ENCODE results near the gene AFP. TPM values are rescaled to one million over a fixed set of nuclear protein-coding genes. Genes with fewer than 3 reads are reported as not detected.

AFP gene
- total and polyA plus RNA-seq, 2 of the 13 experiments (the other 11 are each of a cell fraction or from before 2014, with no cell fraction given) = 9,434 to 13,105 TPM

- TF ChIP-seq, protein P1, sequence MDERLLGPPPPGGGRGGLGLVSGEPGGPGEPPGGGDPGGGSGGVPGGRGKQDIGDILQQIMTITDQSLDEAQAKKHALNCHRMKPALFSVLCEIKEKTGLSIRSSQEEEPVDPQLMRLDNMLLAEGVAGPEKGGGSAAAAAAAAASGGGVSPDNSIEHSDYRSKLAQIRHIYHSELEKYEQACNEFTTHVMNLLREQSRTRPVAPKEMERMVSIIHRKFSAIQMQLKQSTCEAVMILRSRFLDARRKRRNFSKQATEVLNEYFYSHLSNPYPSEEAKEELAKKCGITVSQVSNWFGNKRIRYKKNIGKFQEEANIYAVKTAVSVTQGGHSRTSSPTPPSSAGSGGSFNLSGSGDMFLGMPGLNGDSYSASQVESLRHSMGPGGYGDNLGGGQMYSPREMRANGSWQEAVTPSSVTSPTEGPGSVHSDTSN (CRISPR knock-in tag; IDR thresholded peaks at IDR 0.05) = no peak
- TF ChIP-seq HMGA1 (CRISPR knock-in tag; conservative IDR thresholded peaks at IDR 0.05) (no peak), U2AF1 (optimal IDR thresholded peaks at IDR 0.05; ENCODE audit: low read depth, low read length) (no peak), BORCS8-MEF2B (CRISPR knock-in tag; IDR thresholded peaks at IDR 0.05) (no peak), NFYB (CRISPR knock-in tag; IDR thresholded peaks at IDR 0.05) (no peak), THRA (CRISPR knock-in tag; IDR thresholded peaks at IDR 0.05; ENCODE audit: borderline replicate concordance) (peak; percentile 84), GFI1 (CRISPR knock-in tag; IDR thresholded peaks at IDR 0.05; ENCODE audit: borderline replicate concordance) (peak; percentile 72), ZNF83 (CRISPR knock-in tag; IDR thresholded peaks at IDR 0.05; ENCODE audit: borderline replicate concordance) (no peak), SAFB2 (CRISPR knock-in tag; IDR thresholded peaks at IDR 0.05; ENCODE audit: borderline replicate concordance, low read depth) (no peak), KDM5A (IDR thresholded peaks at IDR 0.05; ENCODE audit: borderline replicate concordance, low read length) (peak; percentile 55; the same call in 1 of the 2 replicates), ZNF253 (CRISPR knock-in tag; IDR thresholded peaks at IDR 0.05; ENCODE audit: borderline replicate concordance) (no peak), RXRA (CRISPR knock-in tag; IDR thresholded peaks at IDR 0.05) (no peak; the same call in 1 of the 2 replicates), RFXAP (CRISPR knock-in tag; IDR thresholded peaks at IDR 0.05; ENCODE audit: borderline replicate concordance) (no peak), ZNF781 (CRISPR knock-in tag; IDR thresholded peaks at IDR 0.05; ENCODE audit: borderline replicate concordance, not compliant biosample characterization) (no peak), PHB2 (IDR thresholded peaks at IDR 0.05; ENCODE audit: partially characterized antibody) (no peak), RNF2 (conservative IDR thresholded peaks at IDR 0.05; ENCODE audit: low read depth) (no peak), AHR (CRISPR knock-in tag; IDR thresholded peaks at IDR 0.05) (no peak), ZNF674 (CRISPR knock-in tag; IDR thresholded peaks at IDR 0.05; ENCODE audit: low read depth) (no peak), ZNF619 (CRISPR knock-in tag; IDR thresholded peaks at IDR 0.05) (no peak), HES4 (CRISPR knock-in tag; IDR thresholded peaks at IDR 0.05; ENCODE audit: borderline replicate concordance) (no peak), CENPT (CRISPR knock-in tag; IDR thresholded peaks at IDR 0.05; ENCODE audit: low read depth) (no peak)
- TF ChIP-seq, protein P2, sequence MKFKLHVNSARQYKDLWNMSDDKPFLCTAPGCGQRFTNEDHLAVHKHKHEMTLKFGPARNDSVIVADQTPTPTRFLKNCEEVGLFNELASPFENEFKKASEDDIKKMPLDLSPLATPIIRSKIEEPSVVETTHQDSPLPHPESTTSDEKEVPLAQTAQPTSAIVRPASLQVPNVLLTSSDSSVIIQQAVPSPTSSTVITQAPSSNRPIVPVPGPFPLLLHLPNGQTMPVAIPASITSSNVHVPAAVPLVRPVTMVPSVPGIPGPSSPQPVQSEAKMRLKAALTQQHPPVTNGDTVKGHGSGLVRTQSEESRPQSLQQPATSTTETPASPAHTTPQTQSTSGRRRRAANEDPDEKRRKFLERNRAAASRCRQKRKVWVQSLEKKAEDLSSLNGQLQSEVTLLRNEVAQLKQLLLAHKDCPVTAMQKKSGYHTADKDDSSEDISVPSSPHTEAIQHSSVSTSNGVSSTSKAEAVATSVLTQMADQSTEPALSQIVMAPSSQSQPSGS (CRISPR knock-in tag; IDR thresholded peaks at IDR 0.05) = peak; percentile 99
- TF ChIP-seq, protein P3, sequence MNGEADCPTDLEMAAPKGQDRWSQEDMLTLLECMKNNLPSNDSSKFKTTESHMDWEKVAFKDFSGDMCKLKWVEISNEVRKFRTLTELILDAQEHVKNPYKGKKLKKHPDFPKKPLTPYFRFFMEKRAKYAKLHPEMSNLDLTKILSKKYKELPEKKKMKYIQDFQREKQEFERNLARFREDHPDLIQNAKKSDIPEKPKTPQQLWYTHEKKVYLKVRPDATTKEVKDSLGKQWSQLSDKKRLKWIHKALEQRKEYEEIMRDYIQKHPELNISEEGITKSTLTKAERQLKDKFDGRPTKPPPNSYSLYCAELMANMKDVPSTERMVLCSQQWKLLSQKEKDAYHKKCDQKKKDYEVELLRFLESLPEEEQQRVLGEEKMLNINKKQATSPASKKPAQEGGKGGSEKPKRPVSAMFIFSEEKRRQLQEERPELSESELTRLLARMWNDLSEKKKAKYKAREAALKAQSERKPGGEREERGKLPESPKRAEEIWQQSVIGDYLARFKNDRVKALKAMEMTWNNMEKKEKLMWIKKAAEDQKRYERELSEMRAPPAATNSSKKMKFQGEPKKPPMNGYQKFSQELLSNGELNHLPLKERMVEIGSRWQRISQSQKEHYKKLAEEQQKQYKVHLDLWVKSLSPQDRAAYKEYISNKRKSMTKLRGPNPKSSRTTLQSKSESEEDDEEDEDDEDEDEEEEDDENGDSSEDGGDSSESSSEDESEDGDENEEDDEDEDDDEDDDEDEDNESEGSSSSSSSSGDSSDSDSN (CRISPR knock-in tag; IDR thresholded peaks at IDR 0.05) = no peak
Measured at GRCh38 chr4:73432169-73433000, 3.6 kb upstream of the AFP start (continued).
